ENCODE data around the gene SLC49A3.
"Not testable (repeated sequence)": the region's sequence is repeated elsewhere in the genome, so short reads cannot be mapped to it uniquely, and the experiment has no call there.

Gene SLC49A3

DNA sequence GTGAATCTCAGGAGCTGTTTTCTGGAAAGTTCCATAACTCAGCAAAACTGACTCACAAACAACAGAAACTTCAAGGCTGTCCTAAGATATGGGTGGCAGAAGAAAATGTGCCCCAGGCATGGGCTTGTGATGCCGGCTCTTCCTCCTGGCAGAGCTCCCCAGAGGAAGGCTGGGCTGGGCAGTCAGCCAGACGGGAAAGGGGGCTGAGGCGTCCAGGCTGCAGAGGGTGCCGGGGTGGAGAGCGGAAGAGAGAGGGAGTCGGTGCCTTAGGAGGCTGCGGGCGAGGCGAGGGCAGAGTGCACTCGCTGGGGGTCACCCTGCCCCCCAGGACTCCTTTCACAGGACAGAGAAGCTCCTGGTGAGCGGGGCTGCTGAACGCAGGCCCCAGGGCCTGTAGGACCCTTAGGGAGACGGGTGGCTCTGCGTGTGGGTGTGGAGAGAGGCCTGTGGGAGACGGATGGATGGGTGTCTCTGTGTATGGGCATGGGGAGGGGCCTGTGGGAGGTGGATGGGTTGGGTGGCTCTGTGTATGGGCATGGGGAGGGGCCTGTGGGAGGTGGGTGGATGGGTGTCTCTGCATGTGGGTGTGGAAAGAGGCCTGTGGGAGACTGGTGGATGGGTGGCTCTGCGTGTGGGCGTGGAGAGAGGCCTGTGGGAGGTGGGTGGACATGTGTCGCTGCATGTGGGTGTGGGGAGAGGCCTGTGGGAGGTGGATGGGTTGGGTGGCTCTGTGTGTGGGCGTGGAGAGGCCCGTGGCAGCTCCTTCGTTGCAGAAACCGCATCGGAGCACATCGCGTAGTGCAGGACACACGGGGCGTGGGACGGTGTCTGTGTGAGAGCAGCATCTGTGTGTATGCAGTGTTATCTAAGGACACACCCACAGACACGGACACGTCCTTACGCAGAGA, 32.6 kb upstream of the SLC49A3 start:
- DNase-seq: no peak

DNA sequence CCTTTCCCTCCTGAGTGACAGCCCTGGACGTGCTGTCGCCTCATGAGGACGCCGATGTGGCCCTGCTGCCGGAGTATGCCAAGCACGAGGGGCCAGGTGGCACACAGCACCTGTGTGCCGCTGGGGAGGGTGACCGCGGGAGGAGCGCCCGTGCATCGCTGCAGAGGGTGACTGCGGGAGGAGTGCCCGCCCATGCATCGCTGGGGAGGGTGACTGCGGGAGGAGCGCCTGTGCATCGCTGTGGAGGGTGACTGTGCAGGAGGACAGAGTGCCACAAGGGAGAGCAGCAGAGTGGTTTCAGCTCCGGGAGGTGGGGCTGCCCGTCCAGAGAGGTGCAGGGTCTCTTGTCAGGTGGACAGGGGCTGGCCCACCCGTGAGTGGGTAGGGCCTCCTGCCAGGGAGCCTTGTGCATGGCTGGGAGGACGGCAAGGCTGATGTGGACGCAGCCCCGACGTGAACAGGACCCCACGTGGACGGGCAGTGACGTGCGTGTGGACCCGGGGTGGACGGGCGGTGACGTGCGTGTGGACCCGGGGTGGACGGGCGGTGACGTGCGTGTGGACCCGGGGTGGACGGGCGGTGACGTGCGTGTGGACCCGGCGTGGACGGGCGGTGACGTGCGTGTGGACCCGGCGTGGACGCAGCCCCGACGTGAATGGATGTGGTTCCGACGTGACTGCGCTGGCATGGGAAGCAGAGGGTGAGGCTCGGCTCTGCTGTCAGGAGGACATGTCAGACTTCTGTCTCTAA, 31.3 kb upstream of the SLC49A3 start:
- no peak for DNase-seq

GRCh38 chr4:718460-718859, 29.5 kb upstream of the SLC49A3 start:
- no peak for DNase-seq

DNA sequence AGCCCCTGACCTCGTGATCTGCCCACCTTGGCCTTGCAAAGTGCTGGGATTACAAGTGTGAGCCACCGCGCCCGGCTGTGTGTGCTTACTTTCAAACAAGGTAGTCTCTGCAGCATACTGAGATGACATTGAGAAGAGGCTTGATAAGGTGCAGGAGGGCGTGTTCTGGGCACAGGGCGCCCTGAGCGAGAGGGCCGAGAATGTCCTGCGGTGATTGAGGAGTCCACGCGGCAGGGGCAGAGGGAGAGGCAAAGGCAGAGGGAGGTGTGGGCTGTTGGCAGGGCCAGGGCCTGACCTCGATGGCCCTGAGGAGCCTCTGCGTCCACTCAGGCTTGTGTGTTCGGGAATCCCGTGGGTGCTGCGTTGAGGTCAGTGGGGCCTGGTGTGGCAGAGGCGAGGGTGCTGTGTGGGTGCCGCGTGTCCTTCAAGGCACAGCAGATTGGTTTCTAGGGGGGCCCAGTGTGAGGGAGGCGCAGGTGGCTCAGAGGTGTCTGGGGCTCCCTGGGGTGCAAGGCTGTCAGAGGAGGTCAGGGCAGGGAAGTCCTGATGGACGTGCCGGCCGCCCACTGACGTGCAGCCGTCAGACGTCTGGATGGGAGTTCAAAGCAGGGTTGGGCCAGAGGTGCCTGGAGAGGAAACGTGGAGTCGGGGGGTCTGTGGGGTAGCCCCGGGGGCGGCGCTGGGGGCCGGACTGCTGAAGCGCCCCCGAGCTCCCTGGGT, 28.8 kb upstream of the SLC49A3 start:
- no peak for DNase-seq

- DNase-seq: no peak
Observed at GRCh38 chr4:714087-714486, 25.1 kb upstream of the SLC49A3 start.

DNA sequence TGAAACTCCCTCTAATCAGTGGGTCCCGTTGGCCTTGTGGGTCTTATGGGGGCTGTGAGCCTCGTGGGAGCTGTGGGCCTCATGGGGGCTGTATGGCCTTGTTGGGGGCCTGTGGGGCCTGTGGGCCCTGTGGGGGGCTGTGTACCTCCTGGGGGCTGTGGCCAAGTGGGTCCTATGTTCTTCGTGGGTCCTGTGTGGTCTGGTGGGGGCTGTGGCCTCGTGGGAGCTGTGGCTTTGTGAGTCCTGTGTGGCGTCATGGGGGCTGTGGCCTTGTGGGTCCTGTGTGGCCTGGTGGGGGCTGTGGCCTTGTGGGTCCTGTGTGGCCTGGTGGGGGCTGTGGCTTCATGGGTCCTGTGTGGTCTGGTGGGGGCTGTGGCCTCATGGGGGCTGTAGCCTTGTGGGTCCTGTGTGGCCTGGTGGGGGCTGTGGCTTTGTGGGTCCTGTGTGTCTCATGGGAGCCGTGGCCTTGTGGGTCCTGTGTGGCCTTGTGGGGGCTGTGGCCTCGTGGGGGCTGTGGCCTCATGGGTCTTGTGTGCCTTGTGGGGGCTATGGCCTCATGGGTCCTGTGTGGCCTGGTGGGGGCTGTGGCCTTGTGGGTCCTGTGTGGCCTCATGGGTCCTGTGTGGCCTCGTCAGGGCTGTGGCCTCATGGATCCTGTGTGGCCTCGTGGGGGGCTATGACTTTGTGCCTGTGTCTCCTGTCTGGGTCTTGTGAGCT, 24.1 kb upstream of the SLC49A3 start:
- no peak for DNase-seq

DNA sequence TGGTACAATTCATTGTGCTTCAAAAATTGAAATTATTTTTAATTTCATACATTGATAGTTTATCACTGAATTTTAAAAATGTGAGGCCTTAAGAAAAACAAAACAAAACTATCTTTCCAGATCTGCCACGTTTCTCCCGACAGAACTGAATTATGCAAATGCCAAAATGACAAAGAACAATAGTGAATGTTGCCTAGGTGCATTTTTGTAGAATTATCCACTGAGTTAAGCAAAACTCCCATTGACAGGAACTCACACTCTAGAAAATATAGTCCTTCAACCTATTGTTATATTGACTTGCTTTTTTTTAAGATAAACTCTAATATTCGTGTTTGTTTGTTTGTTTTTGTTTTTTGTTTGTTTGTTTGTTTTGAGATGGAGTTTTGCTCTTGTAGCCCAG, 23.1 kb upstream of the SLC49A3 start:
- no peak for DNase-seq

DNA sequence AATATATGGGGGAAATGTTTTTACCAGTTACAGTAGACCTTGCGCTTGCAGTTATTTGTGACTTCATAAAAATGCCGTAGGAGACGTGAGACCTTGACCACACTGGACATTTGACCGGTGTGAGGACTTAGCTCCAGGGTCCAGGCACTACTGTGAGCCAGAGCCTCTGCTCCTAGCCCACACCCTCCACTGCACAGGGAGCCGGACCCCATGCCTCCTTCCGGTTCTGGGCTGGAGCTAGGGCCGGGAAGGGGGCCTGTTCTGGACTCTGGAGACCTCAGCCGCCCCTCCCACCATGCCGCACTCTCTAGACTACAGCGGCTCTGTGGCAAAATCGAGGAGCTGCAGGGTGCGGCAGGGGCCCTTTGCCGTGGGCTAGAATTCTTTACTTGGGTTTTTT, 22.0 kb upstream of the SLC49A3 start:
- no peak for DNase-seq

DNA sequence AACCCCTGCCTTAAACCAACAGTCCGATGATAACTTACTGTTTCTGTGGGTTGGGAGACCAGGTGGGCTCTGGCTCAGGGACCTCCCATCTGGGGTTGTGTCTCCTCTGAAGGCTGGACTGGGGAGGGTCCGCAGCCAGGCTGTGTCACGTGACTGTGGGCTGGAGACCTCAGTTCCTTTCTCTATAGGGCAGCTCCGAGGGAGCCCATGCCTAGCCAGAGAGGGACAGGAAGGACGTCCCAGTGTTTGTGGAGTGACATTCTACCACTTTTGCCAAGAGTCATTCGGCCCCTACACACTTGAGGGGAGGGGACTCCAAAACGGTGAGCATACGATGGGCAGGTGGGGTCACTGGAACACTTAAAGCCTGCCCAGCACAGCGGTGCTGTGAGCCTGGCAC, 21.2 kb upstream of the SLC49A3 start:
- DNase-seq: no peak

DNA sequence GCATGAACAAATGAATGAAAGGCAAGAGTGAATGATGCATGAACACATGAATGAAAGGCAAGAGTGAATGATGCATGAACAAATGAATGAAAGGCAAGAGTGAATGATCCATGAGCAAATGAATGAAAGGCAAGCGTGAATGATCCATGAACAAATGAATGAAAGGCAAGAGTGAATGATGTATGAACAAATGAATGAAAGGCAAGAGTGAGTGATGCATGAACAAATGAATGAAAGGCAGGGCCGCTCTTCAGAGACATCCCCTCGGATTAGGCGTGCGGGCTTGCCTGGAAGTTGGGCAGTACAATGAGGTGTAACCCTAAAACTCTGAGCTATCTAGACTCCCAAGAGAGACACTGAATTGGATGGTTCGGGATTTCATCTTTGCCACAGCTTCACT, 20.4 kb upstream of the SLC49A3 start:
- no peak for DNase-seq

GRCh38 chr4:708631-708933, 19.6 kb upstream of the SLC49A3 start:
- DNase-seq: no peak

DNA sequence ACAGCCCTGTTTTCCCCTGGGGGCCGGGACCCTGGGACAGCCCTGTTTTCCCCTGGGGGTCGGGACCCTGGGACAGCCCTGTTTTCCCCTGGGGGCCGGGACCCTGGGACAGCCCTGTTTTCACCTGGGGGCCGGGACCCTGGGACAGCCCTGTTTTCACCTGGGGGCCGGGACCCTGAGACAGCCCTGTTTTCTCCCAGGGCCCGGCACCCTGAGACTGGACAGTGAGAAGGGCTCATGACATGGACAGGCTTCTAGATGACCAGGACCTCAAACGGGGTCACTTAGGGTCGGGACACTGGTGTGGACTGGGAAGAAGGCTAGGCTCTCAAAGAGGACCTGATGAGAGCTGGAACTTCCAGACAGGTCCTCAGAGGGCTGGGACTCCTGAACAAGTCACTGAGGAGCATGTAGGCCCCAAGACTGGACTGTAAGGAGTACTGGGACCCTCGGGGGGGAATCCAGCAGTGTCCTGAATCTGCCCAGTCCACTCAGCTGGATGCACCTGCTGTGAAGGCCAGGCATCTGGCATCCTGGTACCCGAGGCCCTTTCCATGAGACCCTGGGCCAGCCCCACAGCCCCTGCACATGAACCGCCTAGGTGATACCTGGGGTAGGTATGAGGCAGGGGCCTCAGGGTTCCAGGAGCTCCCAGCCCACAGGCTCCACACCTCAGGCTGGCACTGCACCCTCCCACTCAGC, 19.1 kb upstream of the SLC49A3 start:
- no peak for DNase-seq

GRCh38 chr4:706834-707598, 18.1 kb upstream of the SLC49A3 start:
- no peak for DNase-seq

GRCh38 chr4:706083-706633, 17.2 kb upstream of the SLC49A3 start:
- DNase-seq: not testable (repeated sequence)

GRCh38 chr4:705278-706082, 16.5 kb upstream of the SLC49A3 start, which contains the start of gene PCGF3:
Gene PCGF3, plus strand, starts transcription at chr4:705832. Its CDS starts 27,849 bp downstream, at chr4:733681.
- peak; percentile 57 for DNase-seq

GRCh38 chr4:704971-705277, 16.0 kb upstream of the SLC49A3 start:
- no peak for DNase-seq

- no peak for DNase-seq
Observed at GRCh38 chr4:704198-704891, 15.4 kb upstream of the SLC49A3 start.

DNA sequence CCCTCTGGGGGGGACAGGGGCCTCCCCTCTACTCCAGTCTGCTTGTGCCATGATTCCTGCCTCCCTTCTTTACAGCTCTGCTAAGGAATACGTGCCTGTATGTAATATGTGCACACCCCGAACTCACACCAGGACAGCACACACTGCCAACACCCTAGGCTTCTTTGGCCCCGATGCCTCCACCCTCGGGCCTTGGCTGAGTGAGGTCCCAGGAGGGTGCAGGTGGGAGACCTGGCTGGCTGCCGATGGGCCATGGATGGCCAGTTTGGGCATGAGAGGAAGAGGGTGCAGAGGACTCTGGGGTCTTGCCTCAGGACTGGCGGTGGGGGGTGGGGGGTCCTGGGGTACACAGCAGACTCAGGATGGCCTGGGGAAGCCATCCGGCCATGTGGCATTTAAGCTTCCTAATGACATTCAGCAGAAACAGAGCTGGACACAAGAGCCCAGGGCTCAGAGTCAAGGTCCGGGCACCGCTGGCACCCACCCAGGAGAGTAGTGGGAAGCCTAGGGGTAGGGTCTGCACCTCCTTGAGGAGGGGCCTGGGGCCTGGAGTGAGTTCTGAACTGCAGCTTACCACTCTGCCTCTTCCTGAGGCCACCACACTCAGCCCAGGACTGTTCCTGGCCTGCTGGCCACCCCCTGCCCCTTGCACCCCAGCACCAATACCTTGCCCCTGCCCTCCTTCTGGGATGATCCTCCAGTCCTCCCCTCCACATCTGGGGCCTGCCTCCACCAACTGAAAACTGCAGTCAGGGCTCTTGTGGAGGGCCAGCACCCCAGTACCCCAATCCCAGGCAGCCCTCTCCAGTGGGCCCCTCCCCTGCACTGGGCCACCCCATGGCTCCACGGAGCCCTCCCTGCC, 14.6 kb upstream of the SLC49A3 start:
- no peak for DNase-seq

GRCh38 chr4:702618-703048, 13.7 kb upstream of the SLC49A3 start:
- no peak for DNase-seq

All from NCI-H446 treated with DMSO at 0.1 percent for 48 hours (cell line).